Putamen (tissue), 1 donor: ENCODE results near the gene PDE4D.

Experiments
- DNase-seq: peaks from one replicate; pipeline ENCODE4 v3.0.0-alpha.2; 2016; ENCODE audit warnings: low spot score

The PDE4D gene

GRCh38 chr5:59138509-59138908 lies 755.0 kb downstream of the PDE4D start:
- no peak for DNase-seq

- DNase-seq: no peak
Observed at GRCh38 chr5:59137846-59138245, 755.7 kb downstream of the PDE4D start.

- DNase-seq: no peak
Observed at GRCh38 chr5:59136549-59136948, 757.0 kb downstream of the PDE4D start.

- no peak for DNase-seq
Observed at GRCh38 chr5:59134471-59135163, 758.9 kb downstream of the PDE4D start.

GRCh38 chr5:59133764-59134261 lies 759.7 kb downstream of the PDE4D start:
- DNase-seq: peak; percentile 12

GRCh38 chr5:59132131-59132530 lies 761.4 kb downstream of the PDE4D start:
- DNase-seq: no peak

- DNase-seq: no peak
Observed at GRCh38 chr5:59130431-59130830, 763.1 kb downstream of the PDE4D start.

- no peak for DNase-seq
Observed at GRCh38 chr5:59128646-59129290, 764.8 kb downstream of the PDE4D start.

GRCh38 chr5:59126708-59127573 lies 766.6 kb downstream of the PDE4D start:
- DNase-seq: peak; percentile 23

GRCh38 chr5:59126016-59126707 lies 767.4 kb downstream of the PDE4D start:
- DNase-seq: no peak

- DNase-seq: no peak
Observed at GRCh38 chr5:59125011-59125961, 768.2 kb downstream of the PDE4D start.

- no peak for DNase-seq
Observed at GRCh38 chr5:59123595-59124561, 769.6 kb downstream of the PDE4D start.

GRCh38 chr5:59119480-59119879 lies 774.0 kb downstream of the PDE4D start:
- DNase-seq: no peak

GRCh38 chr5:59117320-59117719 lies 776.2 kb downstream of the PDE4D start:
- no peak for DNase-seq

GRCh38 chr5:59116231-59116865 lies 777.2 kb downstream of the PDE4D start:
- no peak for DNase-seq

GRCh38 chr5:59115345-59115744 lies 778.2 kb downstream of the PDE4D start:
- no peak for DNase-seq

- no peak for DNase-seq
Observed at GRCh38 chr5:59109383-59109782, 784.1 kb downstream of the PDE4D start.

- no peak for DNase-seq
Observed at GRCh38 chr5:59107692-59108091, 785.8 kb downstream of the PDE4D start.
